HG02759 (cell line): ENCODE data around the gene SPDYE2.
"Not testable (repeated sequence)": the region's sequence is repeated elsewhere in the genome, so short reads cannot be mapped to it uniquely, and the experiment has no call there.

Experiments
- ATAC-seq: cut with Tn5 transposase; IDR thresholded peaks from one replicate; pipeline ENCODE4 v1.9.1; 2021; ENCODE audit warnings: mild to moderate bottlenecking, moderate library complexity; ENCODE audit not compliant: unreplicated experiment

The SPDYE2 gene

DNA sequence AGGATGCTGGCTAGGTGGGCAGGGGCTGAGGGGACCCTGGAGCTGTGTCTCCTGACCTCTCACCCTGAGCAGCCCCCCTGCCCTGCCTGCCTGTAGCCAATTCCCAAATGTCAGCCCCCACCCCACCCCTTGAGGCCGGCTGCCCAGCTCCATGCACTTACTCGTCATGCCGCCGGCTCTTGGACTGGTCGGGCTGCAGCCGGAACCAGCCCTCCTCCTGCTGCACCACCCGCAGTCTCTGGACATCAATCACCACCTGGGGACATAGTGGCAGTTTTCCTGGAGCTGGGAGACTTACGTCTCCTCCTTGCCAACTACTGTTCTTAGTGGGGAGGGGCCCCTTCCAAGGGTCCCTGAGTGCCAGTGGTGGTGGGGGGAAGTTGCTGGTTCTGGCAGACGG, 48.7 kb downstream of the SPDYE2 start:
- not testable (repeated sequence) for ATAC-seq

DNA sequence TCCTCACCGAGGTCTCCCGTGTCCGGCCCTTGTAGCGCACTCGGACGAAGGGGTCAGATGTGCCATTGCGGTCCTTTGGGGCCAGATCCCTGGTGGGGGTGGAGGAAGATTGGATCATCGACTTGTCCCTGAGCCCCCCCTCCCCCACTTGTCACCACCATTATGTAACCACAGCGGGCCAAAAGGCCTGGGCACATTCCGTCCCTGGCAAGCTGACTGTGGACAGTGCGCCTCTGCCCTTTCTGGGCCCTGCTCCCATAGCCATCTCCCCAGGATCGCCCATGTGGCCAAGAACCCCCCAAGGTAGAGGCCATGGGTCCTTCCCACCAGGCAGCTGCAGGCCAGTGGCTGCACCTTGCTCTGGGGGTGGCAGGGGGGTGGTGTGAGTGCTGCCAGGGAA, 51.3 kb downstream of the SPDYE2 start:
- not testable (repeated sequence) for ATAC-seq

DNA sequence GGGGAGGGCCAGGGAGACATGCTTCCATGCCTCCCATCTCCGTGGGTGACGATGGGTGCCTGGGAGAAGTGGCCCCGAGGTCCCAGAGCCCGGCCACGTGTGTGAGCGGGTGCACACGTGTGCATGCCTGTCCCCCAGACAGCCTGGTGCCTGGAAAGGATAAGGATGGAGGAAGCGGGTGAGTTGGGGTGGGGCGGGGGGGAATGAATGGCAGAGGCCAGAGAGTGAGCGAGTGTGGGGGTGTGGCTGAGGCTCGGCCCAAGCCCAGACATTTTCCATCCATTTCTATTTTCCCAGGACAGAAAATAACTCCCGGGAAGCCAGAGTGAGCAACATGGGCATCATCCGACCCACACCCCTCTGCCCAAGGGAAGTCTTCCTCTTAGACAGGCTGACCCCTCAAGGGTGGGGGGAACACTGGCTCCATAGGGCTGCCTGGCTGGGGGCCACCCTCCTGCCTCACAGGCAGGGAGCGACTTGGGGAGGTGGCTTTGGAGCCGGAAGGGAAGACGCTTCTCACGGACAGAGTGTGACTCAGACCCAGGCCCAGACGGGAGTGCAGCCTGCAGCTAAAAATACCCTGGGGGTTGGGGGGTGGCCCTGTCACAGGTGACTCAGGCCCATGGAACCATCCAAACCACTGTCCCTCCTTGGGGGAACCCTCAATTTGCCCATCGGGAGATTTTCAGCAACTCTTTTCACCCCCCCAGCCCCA, 53.6 kb downstream of the SPDYE2 start:
- not testable (repeated sequence) for ATAC-seq

DNA sequence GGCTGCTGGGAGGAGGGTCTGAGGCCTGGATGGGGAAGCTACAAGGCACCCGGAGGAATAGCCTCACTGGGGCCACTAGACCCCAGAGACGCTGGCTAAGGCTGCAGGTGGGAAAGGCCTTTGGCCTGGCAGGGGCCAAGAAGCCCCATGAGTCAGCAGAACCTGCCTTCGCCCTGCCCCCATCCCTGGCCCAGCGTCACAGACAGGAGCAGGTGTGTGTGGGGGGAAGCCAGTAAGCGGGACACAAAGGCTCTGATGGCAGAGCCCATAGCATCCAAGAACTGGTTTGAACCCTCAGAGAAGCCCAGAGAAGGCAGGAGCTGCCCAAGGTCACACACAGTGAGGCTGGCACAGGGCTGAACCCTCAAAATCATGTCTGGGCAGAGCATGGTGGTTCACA, 55.8 kb downstream of the SPDYE2 start:
- ATAC-seq: not testable (repeated sequence)

DNA sequence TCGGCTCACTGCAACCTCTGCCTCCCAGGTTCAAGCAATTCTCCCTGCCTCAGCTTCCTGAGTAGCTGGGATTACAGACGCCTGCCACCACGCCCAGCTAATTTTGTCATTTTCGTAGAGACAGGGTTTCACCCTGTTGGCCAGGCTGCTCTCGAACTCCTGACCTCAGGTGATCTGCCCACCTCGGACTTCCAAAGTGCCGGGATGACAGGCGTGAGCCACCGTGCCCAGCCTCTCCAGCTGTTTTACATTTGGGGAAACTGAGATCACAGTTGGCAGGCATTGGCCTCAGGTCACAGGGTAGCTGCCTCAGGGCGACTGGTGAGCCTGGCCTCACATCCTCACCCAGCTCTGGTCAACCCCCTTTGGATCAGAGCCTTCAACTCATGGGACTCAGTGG, 58.7 kb downstream of the SPDYE2 start:
- not testable (repeated sequence) for ATAC-seq

DNA sequence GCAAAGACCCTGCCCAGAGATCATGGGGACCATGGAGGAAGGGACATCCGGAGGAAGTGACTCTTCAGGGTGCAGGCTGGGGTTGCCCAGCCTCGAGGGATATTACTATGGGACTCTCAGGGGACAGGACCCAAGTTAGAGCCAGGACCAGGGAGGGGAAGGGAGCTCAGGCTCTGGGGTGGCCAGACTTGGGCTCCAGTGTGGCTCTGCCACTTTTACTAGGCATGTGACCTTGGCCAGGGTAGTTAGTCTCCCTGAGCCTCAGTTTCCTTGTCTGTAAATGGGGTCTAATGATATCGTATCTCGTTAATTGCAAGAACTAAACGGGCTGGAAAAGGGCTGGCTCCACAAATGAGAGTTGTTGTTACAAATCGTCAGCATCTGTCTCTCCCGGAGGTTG, 59.4 kb downstream of the SPDYE2 start:
- not testable (repeated sequence) for ATAC-seq

DNA sequence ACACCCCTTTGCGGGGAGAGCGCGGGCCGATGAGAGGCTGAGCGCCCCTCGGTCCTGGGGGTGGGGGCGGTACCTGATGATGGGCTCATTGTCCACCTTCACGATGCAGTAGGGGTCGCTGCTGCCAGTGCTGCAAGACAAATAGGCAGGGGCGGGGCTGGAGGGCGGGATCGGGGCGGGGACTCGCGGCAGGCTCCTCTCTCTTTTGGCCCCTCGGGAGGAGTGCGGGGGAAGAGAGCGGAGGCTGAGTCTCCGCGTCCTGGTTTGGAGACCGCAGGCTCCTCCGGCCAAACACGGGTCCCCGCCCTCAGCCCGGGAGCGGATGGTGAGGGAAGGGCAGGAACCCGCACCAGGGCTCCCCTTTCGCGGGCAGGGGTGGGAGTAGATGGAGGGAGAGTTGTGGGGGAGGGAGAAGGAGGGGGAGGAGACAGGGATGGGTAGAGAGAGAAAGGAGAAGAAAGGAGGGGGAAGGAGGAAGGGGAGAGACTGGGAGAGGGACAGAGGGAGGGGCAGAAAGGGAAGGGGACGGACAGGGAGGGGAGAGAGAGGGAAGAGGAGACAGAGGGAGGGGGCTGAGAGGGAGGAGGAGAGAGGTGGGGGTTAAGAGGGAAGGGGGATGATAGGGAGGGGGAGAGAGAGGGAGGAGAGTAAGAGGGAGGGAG, 60.1 kb downstream of the SPDYE2 start:
- peak; percentile 49 for ATAC-seq

DNA sequence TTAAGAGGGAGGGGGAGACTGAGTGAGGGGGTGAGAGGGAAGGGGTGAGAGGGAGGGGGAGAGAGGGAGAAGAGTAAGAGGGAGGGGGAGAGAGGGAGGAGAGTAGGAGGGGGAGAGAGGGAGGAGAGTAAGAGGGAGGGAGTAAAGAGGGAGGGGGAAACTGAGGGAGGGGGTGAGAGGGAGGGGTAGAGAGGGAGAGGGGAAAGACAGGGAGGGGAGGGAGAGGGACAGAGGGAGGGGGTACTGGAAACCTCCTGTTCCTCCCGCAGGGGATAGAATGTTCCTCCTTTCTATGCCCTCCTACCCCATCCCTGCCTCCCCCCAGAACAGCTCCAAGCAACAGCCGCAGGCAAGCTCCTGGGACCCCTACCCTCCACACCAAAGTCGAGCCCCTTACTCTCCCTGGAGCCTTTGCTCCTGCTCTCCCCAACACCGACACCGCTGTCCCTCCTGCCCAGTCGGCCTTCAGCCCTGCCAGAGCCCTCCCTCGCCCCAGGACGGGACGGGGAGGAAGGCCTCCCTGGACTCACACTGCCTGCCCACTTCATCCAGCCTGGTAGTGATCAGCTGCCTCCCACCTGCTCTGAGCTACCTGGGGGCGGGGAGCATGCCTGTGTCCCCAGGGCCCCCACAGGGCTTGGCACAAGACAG, 60.8 kb downstream of the SPDYE2 start:
- not testable (repeated sequence) for ATAC-seq
